ENCODE results near the gene STAT6.
A peak's percentile ranks its signal among the peaks of the same experiment; 100 is the strongest.

The STAT6 gene

GRCh38 chr12:57105011-57105753, 6.0 kb downstream of the STAT6 start:
- Histone ChIP-seq H3K36me3 (ENCODE audit: control insufficient read depth, insufficient read depth, low read length, severe bottlenecking) (peaks cover 53% of the 10 kb centered on the region), H3K9me3 (ENCODE audit: control insufficient read depth, low read length) (no peaks in the 10 kb centered on the region), H3K27me3 (replicated peaks; ENCODE audit: control insufficient read depth, insufficient read depth, low read length) (no peaks in the 10 kb centered on the region), H3K9ac (ENCODE audit: low read length) (no peak overlapping the region), H3K4me3 (ENCODE audit: low read length) (no peak overlapping the region), H3K4me1 (ENCODE audit: control insufficient read depth, insufficient read depth, low read length) (peaks cover 25% of the 10 kb centered on the region)
- no peak for DNase-seq (ENCODE audit: low read depth)

- no peaks in the 10 kb centered on the region for H3K9me3 ChIP-seq (ENCODE audit: control insufficient read depth, low read length)
- H3K4me1 ChIP-seq (ENCODE audit: control insufficient read depth, insufficient read depth, low read length): peaks cover 22% of the 10 kb centered on the region
- no peak for DNase-seq (ENCODE audit: low read depth)
- H3K36me3 ChIP-seq (ENCODE audit: control insufficient read depth, insufficient read depth, low read length, severe bottlenecking): peaks cover 61% of the 10 kb centered on the region
- H3K27me3 ChIP-seq (replicated peaks; ENCODE audit: control insufficient read depth, insufficient read depth, low read length): no peaks in the 10 kb centered on the region
- no peak overlapping the region for H3K4me3 ChIP-seq (ENCODE audit: low read length)
- H3K9ac ChIP-seq (ENCODE audit: low read length): no peak overlapping the region
Measured at GRCh38 chr12:57104292-57104910, 6.8 kb downstream of the STAT6 start.

GRCh38 chr12:57103856-57104255, 7.3 kb downstream of the STAT6 start:
- peaks cover 19% of the 10 kb centered on the region for H3K4me1 ChIP-seq (ENCODE audit: control insufficient read depth, insufficient read depth, low read length)
- H3K36me3 ChIP-seq (ENCODE audit: control insufficient read depth, insufficient read depth, low read length, severe bottlenecking): peaks cover 66% of the 10 kb centered on the region
- H3K9ac ChIP-seq (ENCODE audit: low read length): no peak overlapping the region
- H3K4me3 ChIP-seq (ENCODE audit: low read length): no peak overlapping the region
- DNase-seq (ENCODE audit: low read depth): no peak
- no peaks in the 10 kb centered on the region for H3K9me3 ChIP-seq (ENCODE audit: control insufficient read depth, low read length)
- H3K27me3 ChIP-seq (replicated peaks; ENCODE audit: control insufficient read depth, insufficient read depth, low read length): no peaks in the 10 kb centered on the region

DNA sequence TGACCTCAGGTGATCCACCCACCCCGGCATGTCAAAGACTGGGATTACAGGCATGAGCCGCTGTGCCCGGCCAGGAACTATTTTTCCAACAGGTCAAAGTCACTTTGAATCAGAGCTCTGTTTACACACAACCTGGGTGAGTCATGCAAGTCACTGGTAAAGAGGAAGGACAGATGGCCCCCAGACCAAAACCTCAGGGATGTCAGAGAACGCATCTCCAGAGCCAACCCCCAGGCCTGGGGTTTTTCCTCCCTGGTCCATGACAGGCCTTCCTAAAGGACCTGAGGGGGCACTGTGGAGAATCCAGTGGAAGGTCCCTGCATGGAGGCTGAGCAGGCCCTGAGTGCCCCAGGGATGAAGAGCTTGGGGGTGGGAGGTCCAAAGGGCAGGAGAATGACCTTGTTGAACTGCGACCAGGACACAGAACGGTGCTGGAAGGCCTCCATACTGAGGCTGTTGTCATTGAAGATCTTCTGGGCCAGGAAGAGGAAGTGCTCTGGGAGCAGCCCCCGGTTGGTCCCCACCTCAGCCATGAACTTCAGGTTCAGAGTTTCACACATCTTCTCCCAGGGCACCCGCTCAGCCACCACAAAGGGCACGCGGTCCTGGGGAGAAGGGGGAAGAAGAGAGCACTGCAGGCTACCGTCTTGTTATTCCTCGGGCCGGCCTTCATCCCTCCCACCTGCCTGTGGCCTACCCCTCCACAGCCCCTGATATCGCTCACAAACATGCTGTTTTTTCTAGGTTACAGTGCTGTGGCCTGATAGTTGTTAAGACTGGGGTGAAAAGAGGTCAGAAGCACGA, 9.1 kb downstream of the STAT6 start:
- Histone ChIP-seq H3K36me3 (ENCODE audit: control insufficient read depth, insufficient read depth, low read length, severe bottlenecking) (peaks cover 75% of the 10 kb centered on the region), H3K9me3 (ENCODE audit: control insufficient read depth, low read length) (no peaks in the 10 kb centered on the region), H3K4me1 (ENCODE audit: control insufficient read depth, insufficient read depth, low read length) (peaks cover 15% of the 10 kb centered on the region), H3K9ac (ENCODE audit: low read length) (no peak overlapping the region), H3K27me3 (replicated peaks; ENCODE audit: control insufficient read depth, insufficient read depth, low read length) (no peaks in the 10 kb centered on the region), H3K4me3 (ENCODE audit: low read length) (no peak overlapping the region)
- DNase-seq (ENCODE audit: low read depth): no peak

DNA sequence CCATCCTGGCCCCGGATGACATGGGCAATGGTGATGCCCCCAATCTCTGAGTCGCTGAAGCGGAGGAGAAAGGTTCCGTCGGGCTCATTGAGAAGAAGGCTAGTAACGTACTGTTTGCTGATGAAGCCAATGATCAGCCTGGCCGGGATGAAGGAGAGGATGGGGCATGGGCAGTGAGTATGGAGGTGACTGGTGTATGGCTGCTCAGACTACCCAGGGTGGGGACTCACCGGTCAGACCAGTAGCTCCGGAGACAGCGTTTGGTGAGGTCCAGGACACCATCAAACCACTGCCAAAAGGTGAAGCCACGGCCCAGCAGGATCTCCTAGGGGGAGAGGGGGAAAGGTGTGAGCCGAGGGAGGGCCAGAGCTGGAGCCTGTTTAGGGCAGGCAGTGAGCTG, 11.4 kb downstream of the STAT6 start:
- Histone ChIP-seq H3K36me3 (ENCODE audit: control insufficient read depth, insufficient read depth, low read length, severe bottlenecking) (peaks cover 75% of the 10 kb centered on the region), H3K4me1 (ENCODE audit: control insufficient read depth, insufficient read depth, low read length) (peaks cover 17% of the 10 kb centered on the region), H3K27me3 (replicated peaks; ENCODE audit: control insufficient read depth, insufficient read depth, low read length) (no peaks in the 10 kb centered on the region), H3K4me3 (ENCODE audit: low read length) (no peak overlapping the region), H3K9ac (ENCODE audit: low read length) (peak overlapping the region; percentile 7), H3K9me3 (ENCODE audit: control insufficient read depth, low read length) (no peaks in the 10 kb centered on the region)
- no peak for DNase-seq (ENCODE audit: low read depth)

DNA sequence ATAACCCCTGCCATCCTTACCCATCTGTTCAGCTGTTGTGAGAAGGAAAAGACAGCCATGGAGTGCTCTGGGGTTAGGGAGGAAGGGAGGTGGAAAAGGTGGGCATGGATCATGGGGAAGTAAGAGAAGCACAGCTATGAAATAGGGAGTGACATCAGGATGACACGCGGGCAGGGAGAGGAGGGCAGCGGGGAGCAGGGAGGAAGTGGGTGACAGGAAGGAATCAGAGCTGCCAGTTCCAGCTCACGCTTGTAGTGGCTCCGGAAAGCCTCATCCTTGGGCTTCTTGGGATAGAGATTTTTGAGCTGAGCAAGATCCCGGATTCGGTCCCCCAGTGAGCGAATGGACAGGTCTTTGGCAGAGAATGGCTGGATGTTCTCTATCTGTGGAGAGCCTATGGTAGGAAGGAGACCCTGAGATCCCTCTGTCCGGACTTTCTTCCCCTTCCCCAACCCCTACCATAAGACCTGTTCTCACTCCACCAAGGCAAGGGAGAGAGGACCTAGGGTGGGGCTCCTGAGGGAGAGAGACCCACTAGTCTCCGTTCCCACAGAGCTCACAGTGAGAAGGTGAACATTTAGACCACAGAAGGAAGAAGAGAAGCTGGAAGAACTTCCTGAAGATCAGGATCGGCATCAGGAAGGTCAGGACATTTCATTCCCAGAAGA, 12.0 kb downstream of the STAT6 start:
- no peak for DNase-seq (ENCODE audit: low read depth)
- peaks cover 75% of the 10 kb centered on the region for H3K36me3 ChIP-seq (ENCODE audit: control insufficient read depth, insufficient read depth, low read length, severe bottlenecking)
- no peaks in the 10 kb centered on the region for H3K27me3 ChIP-seq (replicated peaks; ENCODE audit: control insufficient read depth, insufficient read depth, low read length)
- H3K4me3 ChIP-seq (ENCODE audit: low read length): no peak overlapping the region
- peak overlapping the region; percentile 7 for H3K9ac ChIP-seq (ENCODE audit: low read length)
- no peaks in the 10 kb centered on the region for H3K9me3 ChIP-seq (ENCODE audit: control insufficient read depth, low read length)
- peaks cover 20% of the 10 kb centered on the region for H3K4me1 ChIP-seq (ENCODE audit: control insufficient read depth, insufficient read depth, low read length)

DNA sequence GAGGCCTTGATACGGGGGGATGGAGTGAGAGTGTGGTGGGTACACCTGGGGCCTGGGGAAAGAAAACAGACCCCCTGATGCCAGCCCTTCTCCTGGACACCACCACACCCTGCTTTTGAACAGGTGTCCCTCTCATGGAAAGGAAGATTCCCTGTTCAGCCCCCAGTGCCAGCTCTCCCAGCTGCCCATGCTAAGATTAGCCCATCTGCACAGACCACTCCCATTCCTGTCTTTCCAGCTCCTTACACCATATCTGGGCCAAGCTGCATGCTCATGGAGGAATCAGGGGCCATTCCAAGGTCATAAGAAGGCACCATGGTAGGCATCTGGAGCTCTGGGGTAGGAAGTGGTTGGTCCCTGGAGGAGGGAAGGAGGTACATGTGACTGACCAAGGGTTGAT, 12.6 kb downstream of the STAT6 start:
- peaks cover 18% of the 10 kb centered on the region for H3K4me1 ChIP-seq (ENCODE audit: control insufficient read depth, insufficient read depth, low read length)
- DNase-seq (ENCODE audit: low read depth): no peak
- H3K9ac ChIP-seq (ENCODE audit: low read length): no peak overlapping the region
- no peaks in the 10 kb centered on the region for H3K9me3 ChIP-seq (ENCODE audit: control insufficient read depth, low read length)
- H3K27me3 ChIP-seq (replicated peaks; ENCODE audit: control insufficient read depth, insufficient read depth, low read length): no peaks in the 10 kb centered on the region
- peaks cover 71% of the 10 kb centered on the region for H3K36me3 ChIP-seq (ENCODE audit: control insufficient read depth, insufficient read depth, low read length, severe bottlenecking)
- no peak overlapping the region for H3K4me3 ChIP-seq (ENCODE audit: low read length)

GRCh38 chr12:57097554-57097835, 13.7 kb downstream of the STAT6 start:
- Histone ChIP-seq H3K4me3 (ENCODE audit: low read length) (no peak overlapping the region), H3K9ac (ENCODE audit: low read length) (no peak overlapping the region), H3K36me3 (ENCODE audit: control insufficient read depth, insufficient read depth, low read length, severe bottlenecking) (peaks cover 79% of the 10 kb centered on the region), H3K4me1 (ENCODE audit: control insufficient read depth, insufficient read depth, low read length) (peaks cover 26% of the 10 kb centered on the region), H3K9me3 (ENCODE audit: control insufficient read depth, low read length) (no peaks in the 10 kb centered on the region), H3K27me3 (replicated peaks; ENCODE audit: control insufficient read depth, insufficient read depth, low read length) (no peaks in the 10 kb centered on the region)
- DNase-seq (ENCODE audit: low read depth): no peak

- Histone ChIP-seq H3K36me3 (ENCODE audit: control insufficient read depth, insufficient read depth, low read length, severe bottlenecking) (peaks cover 79% of the 10 kb centered on the region), H3K9ac (ENCODE audit: low read length) (no peak overlapping the region), H3K27me3 (replicated peaks; ENCODE audit: control insufficient read depth, insufficient read depth, low read length) (no peaks in the 10 kb centered on the region), H3K9me3 (ENCODE audit: control insufficient read depth, low read length) (no peaks in the 10 kb centered on the region), H3K4me1 (ENCODE audit: control insufficient read depth, insufficient read depth, low read length) (peaks cover 31% of the 10 kb centered on the region), H3K4me3 (ENCODE audit: low read length) (no peak overlapping the region)
- DNase-seq (ENCODE audit: low read depth): no peak
Measured at GRCh38 chr12:57096748-57097553, 14.2 kb downstream of the STAT6 start.

DNA sequence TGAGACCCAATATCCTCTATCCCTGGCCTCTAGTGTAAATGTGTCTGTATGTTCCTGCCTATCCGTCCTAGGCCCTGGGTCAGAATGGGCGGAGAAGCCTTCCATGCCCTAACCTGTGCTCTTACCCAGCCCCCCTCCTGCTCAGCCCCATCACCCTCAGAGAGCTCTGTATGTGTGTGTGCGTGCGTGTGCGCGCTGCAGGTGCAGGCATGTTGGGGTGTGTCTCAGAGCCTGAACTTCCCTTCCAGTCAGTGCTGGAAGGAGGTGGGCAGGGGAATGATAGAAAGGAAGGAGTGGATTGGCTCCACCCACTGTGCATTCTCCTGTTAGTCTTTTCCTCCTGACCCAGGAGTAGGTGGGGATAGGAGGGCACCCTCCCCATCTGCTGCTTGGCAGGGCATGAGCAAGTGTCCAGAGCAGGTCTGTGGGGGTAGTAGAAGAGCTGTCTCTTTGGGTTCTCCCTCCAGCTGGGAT, 15.0 kb downstream of the STAT6 start:
- Histone ChIP-seq H3K27me3 (replicated peaks; ENCODE audit: control insufficient read depth, insufficient read depth, low read length) (no peaks in the 10 kb centered on the region), H3K9me3 (ENCODE audit: control insufficient read depth, low read length) (no peaks in the 10 kb centered on the region), H3K4me3 (ENCODE audit: low read length) (no peak overlapping the region), H3K9ac (ENCODE audit: low read length) (no peak overlapping the region), H3K36me3 (ENCODE audit: control insufficient read depth, insufficient read depth, low read length, severe bottlenecking) (peaks cover 84% of the 10 kb centered on the region), H3K4me1 (ENCODE audit: control insufficient read depth, insufficient read depth, low read length) (peaks cover 34% of the 10 kb centered on the region)
- DNase-seq (ENCODE audit: low read depth): no peak

Measured in adipocyte (in vitro differentiated cells).